H1 (cell line): ENCODE results near the gene VSTM4. TPM values are rescaled to one million over a fixed set of nuclear protein-coding genes. Genes with fewer than 3 reads are reported as not detected.

Experiments used
- CTCF ChIA-PET: fragments of 300-600 bp; sonication (Branson Sonifier 250); formaldehyde crosslinking; loops from one replicate; lab custom pipeline; 2021; ENCODE audit not compliant: partially characterized antibody; lab: Charles Lee
- POLR2A ChIA-PET: fragments of 300-600 bp; sonication (Branson Sonifier 250); formaldehyde crosslinking; loops from one replicate; lab custom pipeline; 2021; ENCODE audit warnings: inconsistent platforms; ENCODE audit not compliant: partially characterized antibody; lab: Charles Lee
- DNase-seq, 2 experiments: peaks; one replicate each; pipeline versions ENCODE4 v3.0.0 to v3.0.0-alpha.2; 2010 to 2022; ENCODE audit warnings: low spot score in 2 of 2, low read depth in 1 of 2, mixed read lengths in 1 of 2
- FAIRE-seq: peaks from 2 replicates; lab custom pipeline; 2011; peaks lifted over from hg19 to GRCh38; lab: Jason Lieb, UNC
- H2AFZ ChIP-seq: 2 replicates; pipeline ENCODE4 v1.8.1; 2012; ENCODE audit warnings: low read length, inconsistent platforms
- H2AK5ac ChIP-seq: 2 replicates; pipeline ENCODE4 v1.6.1; 2013; ENCODE audit warnings: low read depth, low read length
- H2BK120ac ChIP-seq: replicated peaks from 2 replicates; pipeline ENCODE3; 2013; ENCODE audit warnings: low read depth, low read length, inconsistent platforms
- H2BK12ac ChIP-seq: 2 replicates; pipeline ENCODE4 v1.6.1; 2013; ENCODE audit warnings: low read depth, low read length
- H2BK15ac ChIP-seq: 2 replicates; pipeline ENCODE4 v1.6.1; 2013; ENCODE audit warnings: low read length
- H2BK20ac ChIP-seq: 2 replicates; pipeline ENCODE4 v1.6.1; 2013; ENCODE audit warnings: low read length
- H2BK5ac ChIP-seq: 2 replicates; pipeline ENCODE4 v1.6.1; 2013; ENCODE audit warnings: low read depth, low read length
- H3K14ac ChIP-seq: 2 replicates; pipeline ENCODE4 v1.6.1; 2013; ENCODE audit warnings: inconsistent platforms; ENCODE audit not compliant: insufficient read length
- H3K18ac ChIP-seq: 2 replicates; pipeline ENCODE4 v1.6.1; 2013; ENCODE audit warnings: low read length; ENCODE audit errors: extremely low read depth
- H3K23ac ChIP-seq: 2 replicates; pipeline ENCODE4 v1.6.1; 2013; ENCODE audit warnings: inconsistent platforms; ENCODE audit not compliant: insufficient read length
- H3K23me2 ChIP-seq: 2 replicates; pipeline ENCODE4 v1.6.1; 2013; ENCODE audit warnings: low read depth, low read length
- H3K27ac ChIP-seq: 2 replicates; pipeline ENCODE4 v1.6.1; 2011; ENCODE audit warnings: low read depth, low read length, inconsistent platforms
- H3K27me3 ChIP-seq, 4 experiments: replicated peaks in 1 of 4; 1 replicate in 1 of 4; 2 replicates in 3 of 4; pipeline versions ENCODE4 v1.6.1 to v1.8.1; 2011 to 2013; ENCODE audit warnings: low read length in 3 of 4, mild to moderate bottlenecking in 3 of 4, inconsistent platforms in 2 of 4, mixed read lengths in 2 of 4, moderate library complexity in 1 of 4; ENCODE audit not compliant: control insufficient read depth in 3 of 4, insufficient read depth in 3 of 4; ENCODE audit errors: extremely low read depth in 1 of 4
- H3K36me3 ChIP-seq, 4 experiments: 2 replicates each; pipeline versions ENCODE4 v1.6.1 to v1.8.1; 2011 to 2013; ENCODE audit warnings: mild to moderate bottlenecking in 4 of 4, low read length in 3 of 4, moderate library complexity in 2 of 4, control low read depth in 1 of 4, inconsistent platforms in 1 of 4; ENCODE audit not compliant: insufficient read depth in 4 of 4, control insufficient read depth in 2 of 4
- H3K4ac ChIP-seq: replicated peaks from 2 replicates; pipeline ENCODE3; 2013; ENCODE audit warnings: low read length, low read depth, mixed read lengths, inconsistent platforms; ENCODE audit not compliant: insufficient read length
- H3K4me1 ChIP-seq, 4 experiments: replicated peaks in 1 of 4; 1 replicate in 1 of 4; 2 replicates in 3 of 4; pipeline versions ENCODE4 v1.6.1 to v1.8.1; 2011 to 2013; ENCODE audit warnings: low read length in 3 of 4, inconsistent platforms in 2 of 4, mixed read lengths in 1 of 4; ENCODE audit not compliant: insufficient read depth in 4 of 4, control insufficient read depth in 3 of 4
- H3K4me2 ChIP-seq, 2 experiments: 2 replicates each; pipeline versions ENCODE4 v1.6.1 to v1.8.1; 2011 to 2013; ENCODE audit warnings: low read depth in 2 of 2, low read length in 2 of 2, control low read depth in 1 of 2, inconsistent platforms in 1 of 2, mild to moderate bottlenecking in 1 of 2; ENCODE audit not compliant: insufficient read depth in 1 of 2
- H3K4me3 ChIP-seq, 4 experiments: fragments of 200-600, 300-600 bp in 1 of 4; sonication (generic), shearing (Covaris generic), sonication (Bioruptor Twin) in 1 of 4; 2 replicates each; pipeline versions ENCODE4 v1.5.1 to v1.8.1; 2011 to 2016; ENCODE audit warnings: low read length in 4 of 4, low read depth in 3 of 4, control low read depth in 2 of 4, inconsistent platforms in 2 of 4, mild to moderate bottlenecking in 2 of 4, mixed read lengths in 1 of 4, moderate library complexity in 1 of 4; ENCODE audit not compliant: insufficient read depth in 2 of 4; ENCODE audit errors: extremely low read depth in 1 of 4
- H3K56ac ChIP-seq: replicated peaks from 2 replicates; pipeline ENCODE3; 2013; ENCODE audit warnings: low read depth, mild to moderate bottlenecking, mixed read lengths, low read length, inconsistent platforms; ENCODE audit not compliant: insufficient read length
- H3K79me1 ChIP-seq: 2 replicates; pipeline ENCODE4 v1.6.1; 2013; ENCODE audit warnings: low read depth, low read length, control low read depth
- H3K79me2 ChIP-seq, 2 experiments: 2 replicates each; pipeline versions ENCODE4 v1.6.1 to v1.8.1; 2012 to 2013; ENCODE audit warnings: low read length in 2 of 2, mild to moderate bottlenecking in 2 of 2, inconsistent platforms in 1 of 2; ENCODE audit not compliant: insufficient read depth in 2 of 2, control insufficient read depth in 1 of 2
- H3K9ac ChIP-seq, 4 experiments: replicated peaks in 1 of 4; 1 replicate in 1 of 4; 2 replicates in 3 of 4; pipeline versions ENCODE4 v1.6.1 to v1.8.1; 2011 to 2013; ENCODE audit warnings: low read depth in 3 of 4, low read length in 3 of 4, control low read depth in 2 of 4, mild to moderate bottlenecking in 2 of 4, moderate library complexity in 2 of 4, inconsistent platforms in 1 of 4; ENCODE audit errors: extremely low read depth in 1 of 4
- H3K9me3 ChIP-seq, 2 experiments: 2 replicates each; pipeline versions ENCODE4 v1.6.1 to v1.8.1; 2012 to 2013; ENCODE audit warnings: mild to moderate bottlenecking in 2 of 2, moderate library complexity in 2 of 2, control low read depth in 1 of 2, inconsistent platforms in 1 of 2, low read depth in 1 of 2, low read length in 1 of 2, mixed read lengths in 1 of 2; ENCODE audit not compliant: insufficient read depth in 2 of 2
- H4K20me1 ChIP-seq, 2 experiments: replicated peaks in 1 of 2; 2 replicates each; pipeline versions ENCODE3 to v1.8.1; 2011 to 2013; ENCODE audit warnings: inconsistent platforms in 2 of 2, low read length in 2 of 2, mild to moderate bottlenecking in 1 of 2; ENCODE audit not compliant: insufficient read depth in 2 of 2, control insufficient read depth in 1 of 2
- H4K5ac ChIP-seq: 2 replicates; pipeline ENCODE4 v1.6.1; 2013; ENCODE audit warnings: low read length, low read depth, mixed read lengths, inconsistent platforms; ENCODE audit not compliant: insufficient read length
- H4K8ac ChIP-seq: 2 replicates; pipeline ENCODE4 v1.8.0; 2013; ENCODE audit warnings: mild to moderate bottlenecking, moderate library complexity, low read length, inconsistent platforms; ENCODE audit not compliant: insufficient read depth; ENCODE audit errors: extremely low read depth
- H4K91ac ChIP-seq: replicated peaks from 2 replicates; pipeline ENCODE3; 2013; ENCODE audit warnings: low read length, mixed read lengths, inconsistent platforms; ENCODE audit not compliant: insufficient read length
- ASH2L ChIP-seq: fragments of 200-600, 300-600 bp; sonication (generic); IDR thresholded peaks from one replicate; pipeline ENCODE4 v1.7.1; 2017; ENCODE audit warnings: low read length
- CTBP2 ChIP-seq: IDR thresholded peaks from 2 replicates; pipeline ENCODE4 v1.7.0; 2011; ENCODE audit warnings: borderline replicate concordance, mild to moderate bottlenecking, moderate library complexity, mixed read lengths, low read length; ENCODE audit not compliant: insufficient read depth, insufficient read length
- EGR1 ChIP-seq: IDR thresholded peaks from 2 replicates; pipeline ENCODE4 v1.6.1; 2011; ENCODE audit warnings: low read depth, low read length, borderline replicate concordance
- GTF2F1 ChIP-seq: IDR thresholded peaks from 2 replicates; pipeline ENCODE4 v1.6.1; 2012; ENCODE audit warnings: low read depth, low read length, improper control_type of control experiment, borderline replicate concordance
- KDM4A ChIP-seq: IDR thresholded peaks from one replicate; pipeline ENCODE4 v1.7.1; 2012; ENCODE audit warnings: low read depth, mild to moderate bottlenecking, moderate library complexity, low read length, inconsistent platforms; ENCODE audit not compliant: severe bottlenecking
- SIRT6 ChIP-seq: IDR thresholded peaks from one replicate; pipeline ENCODE4 v1.7.1; 2012; ENCODE audit warnings: low read length, inconsistent platforms
- SP1 ChIP-seq: IDR thresholded peaks from 2 replicates; pipeline ENCODE4 v1.6.1; 2011; ENCODE audit warnings: low read depth, low read length
- ZNF274 ChIP-seq: IDR thresholded peaks from 2 replicates; pipeline ENCODE4 v1.7.0; 2012; ENCODE audit warnings: low read length, borderline replicate concordance; ENCODE audit errors: extremely low read depth
- WGBS, 2 experiments: shearing (Covaris generic) in 1 of 2; methylation state at CpG; one replicate each; pipeline versions ENCODE4 v1.1.6 to v1.1.7; 2013 to 2015; ENCODE audit warnings: low lambda C conversion rate in 2 of 2, mixed read lengths in 2 of 2, inconsistent platforms in 1 of 2, low coverage in 1 of 2, missing lambda C conversion rate in 1 of 2; ENCODE audit not compliant: insufficient replicate concordance in 2 of 2, insufficient coverage in 1 of 2, insufficient read length in 1 of 2; ENCODE audit errors: extremely low coverage in 1 of 2, missing lambda C conversion rate in 1 of 2; 5-methylcytosine and 5-hydroxymethylcytosine counted together
- polyA plus RNA-seq, 7 experiments: library from polyadenylated mRNA; depleted of rRNA in 3 of 7; stranded (reverse) in 5 of 7; unstranded in 2 of 7; fragments of >200 nt in 5 of 7; fragments of 200-250 nt in 2 of 7; gene quantifications; 1 replicate in 5 of 7; 2 replicates in 1 of 7; 4 replicates in 1 of 7; pipeline versions ENCODE4 v1.2.1 to v1.2.3, GENCODE V29; 2011 to 2013; ENCODE audit warnings: missing spikeins in 2 of 7, mixed read lengths in 2 of 7
- total RNA-seq: library from RNA; stranded (reverse); fragmentation: NEBNext Ultra II Directional; extraction: Animal tissue kit (Norgen Biotek cat#: 25700); gene quantifications from 2 replicates; pipeline ENCODE4 v1.2.1, GENCODE V29; 2021

The VSTM4 gene
- total and polyA plus RNA-seq, 2 of the 8 experiments (the other 6 are each of a cell fraction or from before 2014, with no cell fraction given), result 0.48 to 0.73 TPM

DNA sequence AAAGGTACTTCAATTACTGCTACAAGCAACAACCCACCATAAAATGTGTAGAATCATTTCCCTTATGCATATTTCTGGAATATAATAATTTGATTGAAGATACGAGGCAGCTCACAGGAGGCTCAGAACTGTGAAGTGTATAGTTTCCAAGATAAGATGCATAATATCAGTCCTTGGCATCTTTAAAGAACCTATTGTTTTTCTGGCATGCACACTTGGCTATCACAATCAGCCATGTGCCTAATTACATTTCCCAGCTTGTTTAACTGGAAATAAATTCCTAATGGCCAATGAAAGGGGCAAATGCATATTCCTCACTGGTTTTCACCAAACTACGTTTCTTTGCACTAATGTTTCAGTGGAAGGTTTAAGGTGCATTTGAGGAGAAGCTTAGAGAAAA lies 92.3 kb downstream of the VSTM4 start:
- Histone ChIP-seq H3K18ac (no peak overlapping the region), H3K79me1 (no peaks in the 10 kb centered on the region), H3K27ac (no peak overlapping the region), H2BK120ac (no peak overlapping the region), H3K27me3 (no peaks in the 10 kb centered on the region), H3K4me3 (no peak overlapping the region), H2BK20ac (no peak overlapping the region), H3K4me1 (no peaks in the 10 kb centered on the region), H3K4me2 (no peak overlapping the region), H2BK5ac (no peak overlapping the region), H4K5ac (no peak overlapping the region), H2BK15ac (no peak overlapping the region), H4K20me1 (no peaks in the 10 kb centered on the region), H4K8ac (no peak overlapping the region), H3K14ac (no peak overlapping the region), H2BK12ac (no peak overlapping the region), H3K9me3 (no peaks in the 10 kb centered on the region), H3K9ac (no peak overlapping the region), H2AFZ (no peak overlapping the region), H3K4ac (no peak overlapping the region), H2AK5ac (no peak overlapping the region), H3K79me2 (no peaks in the 10 kb centered on the region), H3K36me3 (no peaks in the 10 kb centered on the region), H3K23me2 (0 out of 2 replicates have a peak, but pooled peaks cover 2% of the 10 kb centered on the region), H4K91ac (no peak overlapping the region), H3K56ac (no peak overlapping the region), H3K23ac (no peak overlapping the region)
- DNase-seq (no peak), FAIRE-seq (no peak)
- ChIA-PET CTCF (interaction anchor here (1.0 to 2.1 kb wide), 3 partner anchors 16 to 99 kb away, joined by 3 to 4 read pairs (median 4); no protein-coding TSS in a partner anchor), POLR2A (no interaction called here)
- TF ChIP-seq CTBP2, result no peak
- TF ChIP-seq EGR1, result no peak
- TF ChIP-seq ASH2L, result no peak
- TF ChIP-seq SIRT6, result no peak
- TF ChIP-seq KDM4A, result no peak
- no peak for TF ChIP-seq GTF2F1
- TF ChIP-seq SP1, result no peak
- no peak for TF ChIP-seq ZNF274
- 94% methylated on average over 2 of the region's 2 CpGs; no CpG with 5 or more reads in 1 of the 2 experiments for WGBS, 2 experiments
